Measurements from ENCODE around the gene SLC5A1. TPM values are rescaled to one million over a fixed set of nuclear protein-coding genes. Genes with fewer than 3 reads are reported as not detected.

The SLC5A1 gene
- total and polyA plus RNA-seq, 2 experiments from 2014 or later: 0.03 TPM; not detected in 1

GRCh38 chr22:31998784-31999385 lies 44.2 kb upstream of the SLC5A1 start:
- 0 out of 2 replicates have a peak, but pooled peaks cover 9% of the 10 kb centered on the region for H3K9me2 ChIP-seq (ENCODE audit: insufficient read depth)
- H3K4me2 ChIP-seq: no peak overlapping the region
- no peak overlapping the region for H3K4me3 Mint-ChIP-seq
- no peaks in the 10 kb centered on the region for H3K27me3 ChIP-seq (ENCODE audit: insufficient read depth)
- H3K27me3 Mint-ChIP-seq (ENCODE audit: insufficient read depth, low read depth, poor library complexity): peaks cover 7% of the 10 kb centered on the region
- no peak for TF ChIP-seq ZNF114 (CRISPR knock-in tag; IDR thresholded peaks at IDR 0.05)
- no peak for TF ChIP-seq ETS1 (IDR thresholded peaks at IDR 0.05)
- TF ChIP-seq, protein P1, sequence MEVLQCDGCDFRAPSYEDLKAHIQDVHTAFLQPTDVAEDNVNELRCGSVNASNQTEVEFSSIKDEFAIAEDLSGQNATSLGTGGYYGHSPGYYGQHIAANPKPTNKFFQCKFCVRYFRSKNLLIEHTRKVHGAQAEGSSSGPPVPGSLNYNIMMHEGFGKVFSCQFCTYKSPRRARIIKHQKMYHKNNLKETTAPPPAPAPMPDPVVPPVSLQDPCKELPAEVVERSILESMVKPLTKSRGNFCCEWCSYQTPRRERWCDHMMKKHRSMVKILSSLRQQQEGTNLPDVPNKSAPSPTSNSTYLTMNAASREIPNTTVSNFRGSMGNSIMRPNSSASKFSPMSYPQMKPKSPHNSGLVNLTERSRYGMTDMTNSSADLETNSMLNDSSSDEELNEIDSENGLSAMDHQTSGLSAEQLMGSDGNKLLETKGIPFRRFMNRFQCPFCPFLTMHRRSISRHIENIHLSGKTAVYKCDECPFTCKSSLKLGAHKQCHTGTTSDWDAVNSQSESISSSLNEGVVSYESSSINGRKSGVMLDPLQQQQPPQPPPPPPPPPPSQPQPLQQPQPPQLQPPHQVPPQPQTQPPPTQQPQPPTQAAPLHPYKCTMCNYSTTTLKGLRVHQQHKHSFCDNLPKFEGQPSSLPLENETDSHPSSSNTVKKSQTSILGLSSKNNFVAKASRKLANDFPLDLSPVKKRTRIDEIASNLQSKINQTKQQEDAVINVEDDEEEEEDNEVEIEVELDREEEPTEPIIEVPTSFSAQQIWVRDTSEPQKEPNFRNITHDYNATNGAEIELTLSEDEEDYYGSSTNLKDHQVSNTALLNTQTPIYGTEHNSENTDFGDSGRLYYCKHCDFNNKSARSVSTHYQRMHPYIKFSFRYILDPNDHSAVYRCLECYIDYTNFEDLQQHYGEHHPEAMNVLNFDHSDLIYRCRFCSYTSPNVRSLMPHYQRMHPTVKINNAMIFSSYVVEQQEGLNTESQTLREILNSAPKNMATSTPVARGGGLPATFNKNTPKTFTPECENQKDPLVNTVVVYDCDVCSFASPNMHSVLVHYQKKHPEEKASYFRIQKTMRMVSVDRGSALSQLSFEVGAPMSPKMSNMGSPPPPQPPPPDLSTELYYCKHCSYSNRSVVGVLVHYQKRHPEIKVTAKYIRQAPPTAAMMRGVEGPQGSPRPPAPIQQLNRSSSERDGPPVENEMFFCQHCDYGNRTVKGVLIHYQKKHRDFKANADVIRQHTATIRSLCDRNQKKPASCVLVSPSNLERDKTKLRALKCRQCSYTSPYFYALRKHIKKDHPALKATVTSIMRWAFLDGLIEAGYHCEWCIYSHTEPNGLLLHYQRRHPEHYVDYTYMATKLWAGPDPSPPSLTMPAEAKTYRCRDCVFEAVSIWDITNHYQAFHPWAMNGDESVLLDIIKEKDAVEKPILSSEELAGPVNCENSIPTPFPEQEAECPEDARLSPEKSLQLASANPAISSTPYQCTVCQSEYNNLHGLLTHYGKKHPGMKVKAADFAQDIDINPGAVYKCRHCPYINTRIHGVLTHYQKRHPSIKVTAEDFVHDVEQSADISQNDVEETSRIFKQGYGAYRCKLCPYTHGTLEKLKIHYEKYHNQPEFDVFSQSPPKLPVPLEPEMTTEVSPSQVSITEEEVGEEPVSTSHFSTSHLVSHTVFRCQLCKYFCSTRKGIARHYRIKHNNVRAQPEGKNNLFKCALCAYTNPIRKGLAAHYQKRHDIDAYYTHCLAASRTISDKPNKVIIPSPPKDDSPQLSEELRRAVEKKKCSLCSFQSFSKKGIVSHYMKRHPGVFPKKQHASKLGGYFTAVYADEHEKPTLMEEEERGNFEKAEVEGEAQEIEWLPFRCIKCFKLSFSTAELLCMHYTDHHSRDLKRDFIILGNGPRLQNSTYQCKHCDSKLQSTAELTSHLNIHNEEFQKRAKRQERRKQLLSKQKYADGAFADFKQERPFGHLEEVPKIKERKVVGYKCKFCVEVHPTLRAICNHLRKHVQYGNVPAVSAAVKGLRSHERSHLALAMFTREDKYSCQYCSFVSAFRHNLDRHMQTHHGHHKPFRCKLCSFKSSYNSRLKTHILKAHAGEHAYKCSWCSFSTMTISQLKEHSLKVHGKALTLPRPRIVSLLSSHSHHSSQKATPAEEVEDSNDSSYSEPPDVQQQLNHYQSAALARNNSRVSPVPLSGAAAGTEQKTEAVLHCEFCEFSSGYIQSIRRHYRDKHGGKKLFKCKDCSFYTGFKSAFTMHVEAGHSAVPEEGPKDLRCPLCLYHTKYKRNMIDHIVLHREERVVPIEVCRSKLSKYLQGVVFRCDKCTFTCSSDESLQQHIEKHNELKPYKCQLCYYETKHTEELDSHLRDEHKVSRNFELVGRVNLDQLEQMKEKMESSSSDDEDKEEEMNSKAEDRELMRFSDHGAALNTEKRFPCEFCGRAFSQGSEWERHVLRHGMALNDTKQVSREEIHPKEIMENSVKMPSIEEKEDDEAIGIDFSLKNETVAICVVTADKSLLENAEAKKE (CRISPR knock-in tag; IDR thresholded peaks at IDR 0.05): no peak
- TF ChIP-seq ZNF331 (CRISPR knock-in tag; IDR thresholded peaks at IDR 0.05; ENCODE audit: low read depth): no peak
- TF ChIP-seq JUNB (IDR thresholded peaks at IDR 0.05; ENCODE audit: unreplicated experiment): no peak
- no peak for TF ChIP-seq NANOG (IDR thresholded peaks at IDR 0.05; ENCODE audit: borderline replicate concordance)
- TF ChIP-seq, protein P2, sequence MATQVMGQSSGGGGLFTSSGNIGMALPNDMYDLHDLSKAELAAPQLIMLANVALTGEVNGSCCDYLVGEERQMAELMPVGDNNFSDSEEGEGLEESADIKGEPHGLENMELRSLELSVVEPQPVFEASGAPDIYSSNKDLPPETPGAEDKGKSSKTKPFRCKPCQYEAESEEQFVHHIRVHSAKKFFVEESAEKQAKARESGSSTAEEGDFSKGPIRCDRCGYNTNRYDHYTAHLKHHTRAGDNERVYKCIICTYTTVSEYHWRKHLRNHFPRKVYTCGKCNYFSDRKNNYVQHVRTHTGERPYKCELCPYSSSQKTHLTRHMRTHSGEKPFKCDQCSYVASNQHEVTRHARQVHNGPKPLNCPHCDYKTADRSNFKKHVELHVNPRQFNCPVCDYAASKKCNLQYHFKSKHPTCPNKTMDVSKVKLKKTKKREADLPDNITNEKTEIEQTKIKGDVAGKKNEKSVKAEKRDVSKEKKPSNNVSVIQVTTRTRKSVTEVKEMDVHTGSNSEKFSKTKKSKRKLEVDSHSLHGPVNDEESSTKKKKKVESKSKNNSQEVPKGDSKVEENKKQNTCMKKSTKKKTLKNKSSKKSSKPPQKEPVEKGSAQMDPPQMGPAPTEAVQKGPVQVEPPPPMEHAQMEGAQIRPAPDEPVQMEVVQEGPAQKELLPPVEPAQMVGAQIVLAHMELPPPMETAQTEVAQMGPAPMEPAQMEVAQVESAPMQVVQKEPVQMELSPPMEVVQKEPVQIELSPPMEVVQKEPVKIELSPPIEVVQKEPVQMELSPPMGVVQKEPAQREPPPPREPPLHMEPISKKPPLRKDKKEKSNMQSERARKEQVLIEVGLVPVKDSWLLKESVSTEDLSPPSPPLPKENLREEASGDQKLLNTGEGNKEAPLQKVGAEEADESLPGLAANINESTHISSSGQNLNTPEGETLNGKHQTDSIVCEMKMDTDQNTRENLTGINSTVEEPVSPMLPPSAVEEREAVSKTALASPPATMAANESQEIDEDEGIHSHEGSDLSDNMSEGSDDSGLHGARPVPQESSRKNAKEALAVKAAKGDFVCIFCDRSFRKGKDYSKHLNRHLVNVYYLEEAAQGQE (IDR thresholded peaks at IDR 0.05; ENCODE audit: unreplicated experiment): no peak
- no peak for TF ChIP-seq EZH2phosphoT487 (IDR thresholded peaks at IDR 0.05; ENCODE audit: unreplicated experiment)
- TF ChIP-seq STAT1 (IDR thresholded peaks at IDR 0.05; ENCODE audit: unreplicated experiment): no peak
- no peak for TF ChIP-seq POLR2AphosphoS5 (IDR thresholded peaks at IDR 0.05; ENCODE audit: low read depth)
- H3K27ac ChIP-seq (ENCODE audit: low read depth): no peak overlapping the region
- H3K36me3 Mint-ChIP-seq (ENCODE audit: low read depth): no peaks in the 10 kb centered on the region
- no peak overlapping the region for H2AFZ ChIP-seq
- no peaks in the 10 kb centered on the region for H3K4me1 Mint-ChIP-seq
- no peaks in the 10 kb centered on the region for H3K79me2 ChIP-seq (replicated peaks; ENCODE audit: insufficient read depth)
- no peak overlapping the region for H3K4me3 ChIP-seq
- H3K4me1 ChIP-seq (ENCODE audit: insufficient read depth): no peaks in the 10 kb centered on the region
- ATAC-seq (no peak), DNase-seq (ENCODE audit: low spot score) (no peak)
- no peak overlapping the region for H3K27ac Mint-ChIP-seq
- H3F3A ChIP-seq (replicated peaks; ENCODE audit: low read depth): no peaks in the 10 kb centered on the region
- no peaks in the 10 kb centered on the region; the same call in 1 of the 2 replicates for H4K20me1 ChIP-seq (replicated peaks; ENCODE audit: insufficient read depth)
- no peaks in the 10 kb centered on the region for H3K9me3 Mint-ChIP-seq
- no peaks in the 10 kb centered on the region for H3K36me3 ChIP-seq (ENCODE audit: insufficient read depth)

Measured in GM23338 (cell line).